Activated CD4-positive, alpha-beta T cell treated with anti-CD3 and anti-CD28 coated beads, Interleukin-2, amount 50 U/mL, for 1 hour (primary cell): Measurements from ENCODE around the gene SMAD3.
"Not testable (repeated sequence)": the region's sequence is repeated elsewhere in the genome, so short reads cannot be mapped to it uniquely, and the experiment has no call there.

Experiments used
- DNase-seq: peaks from one replicate; pipeline ENCODE4 v3.0.0-alpha.2; 2020

SMAD3 gene

GRCh38 chr15:67063689-67064606 is 1.5 kb upstream of the SMAD3 start:
- DNase-seq, result peak; percentile 39

GRCh38 chr15:67064607-67065530 is 533 bp upstream of the SMAD3 start:
- peak; percentile 35 for DNase-seq

GRCh38 chr15:67066041-67066958 is 898 bp downstream of the SMAD3 start:
- no peak for DNase-seq

- DNase-seq, result no peak
Measured at GRCh38 chr15:67066959-67067853, 1.8 kb downstream of the SMAD3 start.

- no peak for DNase-seq
Measured at GRCh38 chr15:67067930-67068551, 2.6 kb downstream of the SMAD3 start.

- no peak for DNase-seq
Measured at GRCh38 chr15:67068710-67069400, 3.5 kb downstream of the SMAD3 start.

GRCh38 chr15:67070150-67070549 is 4.7 kb downstream of the SMAD3 start:
- DNase-seq, result no peak

GRCh38 chr15:67070892-67071664 is 5.7 kb downstream of the SMAD3 start:
- no peak for DNase-seq

GRCh38 chr15:67072442-67072841 is 7.0 kb downstream of the SMAD3 start:
- DNase-seq, result no peak

- no peak for DNase-seq
Measured at GRCh38 chr15:67072958-67073357, 7.6 kb downstream of the SMAD3 start.

- DNase-seq, result no peak
Measured at GRCh38 chr15:67074886-67075229, 9.5 kb downstream of the SMAD3 start.

GRCh38 chr15:67075555-67076135 is 10.2 kb downstream of the SMAD3 start:
- DNase-seq, result not testable (repeated sequence)

GRCh38 chr15:67076147-67076843 is 10.9 kb downstream of the SMAD3 start:
- DNase-seq, result no peak

GRCh38 chr15:67077641-67078215 is 12.3 kb downstream of the SMAD3 start:
- no peak for DNase-seq

- no peak for DNase-seq
Measured at GRCh38 chr15:67079361-67079760, 14.0 kb downstream of the SMAD3 start.

- DNase-seq, result no peak
Measured at GRCh38 chr15:67080118-67080899, 14.9 kb downstream of the SMAD3 start.

- no peak for DNase-seq
Measured at GRCh38 chr15:67080900-67081431, 15.6 kb downstream of the SMAD3 start.
